GM21825 (cell line): Measurements from ENCODE around the gene LSM12.
"Not testable (repeated sequence)": the region's sequence is repeated elsewhere in the genome, so short reads cannot be mapped to it uniquely, and the experiment has no call there.

Experiments used
- ATAC-seq: cut with Tn5 transposase; IDR thresholded peaks from one replicate; pipeline ENCODE4 v1.9.1; 2021; ENCODE audit warnings: mild to moderate bottlenecking, moderate library complexity; ENCODE audit not compliant: unreplicated experiment

Gene LSM12

DNA sequence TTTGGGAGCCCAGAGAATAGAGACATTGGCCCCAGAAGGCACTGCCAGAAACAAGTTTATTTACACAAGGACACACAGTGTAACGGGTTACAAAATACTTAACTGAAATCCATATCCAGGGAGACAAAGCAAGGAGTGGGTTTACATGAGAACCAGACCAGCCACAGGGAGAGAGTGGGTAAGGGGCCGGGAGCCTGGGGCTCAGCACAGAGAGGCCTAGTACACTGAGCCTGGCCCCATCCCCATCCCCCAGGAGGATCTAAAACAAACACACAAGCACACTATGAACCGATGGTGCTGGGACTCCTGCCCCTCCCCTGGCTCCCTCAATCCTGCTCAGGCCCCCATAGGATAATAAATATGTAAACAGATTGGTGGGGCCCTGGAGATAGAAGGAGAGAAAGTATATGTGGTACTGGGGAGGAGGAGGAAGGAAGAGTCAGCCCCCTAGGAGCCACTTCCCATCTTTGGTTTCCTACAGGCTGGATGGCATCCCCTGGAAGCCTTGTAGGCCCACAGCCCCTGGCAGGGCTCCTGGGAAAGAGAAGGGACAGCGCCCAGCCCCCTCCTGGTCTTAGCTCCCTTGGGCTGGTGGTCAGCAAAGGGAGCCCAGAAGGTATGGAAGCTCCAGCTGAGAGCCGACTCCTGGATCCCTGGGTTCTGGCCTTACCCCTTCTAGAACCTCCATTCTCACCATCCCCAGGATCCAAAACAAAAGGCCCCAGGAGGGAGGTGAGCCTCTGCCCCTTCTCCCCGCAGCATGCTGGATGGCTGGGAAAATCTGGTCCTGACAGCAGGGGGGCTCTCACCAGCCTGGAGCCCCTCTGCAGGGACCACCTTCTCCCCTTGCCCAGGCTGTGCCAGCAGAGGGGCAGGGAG, 10.5 kb upstream of the LSM12 start:
- ATAC-seq: no peak

DNA sequence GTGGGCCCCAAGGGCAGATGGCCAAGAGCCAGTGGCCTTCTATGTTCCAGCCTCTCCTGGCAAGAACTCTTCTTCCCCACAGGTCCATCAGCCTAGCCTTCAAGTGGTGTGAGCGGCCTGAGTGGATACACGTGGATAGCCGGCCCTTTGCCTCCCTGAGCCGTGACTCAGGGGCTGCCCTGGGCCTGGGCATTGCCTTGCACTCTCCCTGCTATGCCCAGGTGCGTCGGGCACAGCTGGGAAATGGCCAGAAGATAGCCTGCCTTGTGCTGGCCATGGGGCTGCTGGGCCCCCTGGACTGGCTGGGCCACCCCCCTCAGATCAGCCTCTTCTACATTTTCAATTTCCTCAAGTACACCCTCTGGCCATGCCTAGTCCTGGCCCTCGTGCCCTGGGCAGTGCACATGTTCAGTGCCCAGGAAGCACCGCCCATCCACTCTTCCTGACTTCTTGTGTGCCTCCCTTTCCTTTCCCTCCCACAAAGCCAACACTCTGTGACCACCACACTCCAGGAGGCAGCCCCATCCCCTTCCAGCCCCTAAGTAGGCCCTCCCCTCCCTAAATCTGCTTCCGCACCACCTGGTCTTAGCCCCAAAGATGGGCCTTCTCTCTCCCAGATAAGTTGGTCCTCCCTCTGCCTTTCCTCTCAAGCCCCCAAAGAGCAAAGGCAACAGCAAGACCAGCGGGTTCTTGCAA, 9.3 kb upstream of the LSM12 start:
- no peak for ATAC-seq

GRCh38 chr17:44074911-44075285, 8.4 kb upstream of the LSM12 start:
- ATAC-seq: no peak

- ATAC-seq: no peak
These were observed 7.9 kb upstream of the LSM12 start for GRCh38 chr17:44074231-44074910.

- no peak for ATAC-seq
These were observed 5.3 kb upstream of the LSM12 start for GRCh38 chr17:44071772-44072171.

DNA sequence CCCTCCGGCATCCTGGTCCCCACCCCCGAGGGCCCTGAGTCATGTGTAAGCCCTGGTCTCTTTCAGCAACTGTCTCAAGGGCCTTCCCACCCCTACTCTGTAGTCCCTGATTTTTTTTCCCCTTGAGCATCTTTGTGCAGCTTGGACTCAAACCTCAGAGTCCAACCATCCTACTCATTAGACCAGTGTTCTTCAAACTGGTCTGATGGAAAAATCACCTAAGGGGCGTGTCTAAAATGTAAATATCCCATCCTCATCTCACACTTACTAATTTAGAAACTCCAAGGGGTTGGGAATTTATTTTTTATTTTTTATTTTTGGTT, 4.7 kb upstream of the LSM12 start:
- no peak for ATAC-seq

DNA sequence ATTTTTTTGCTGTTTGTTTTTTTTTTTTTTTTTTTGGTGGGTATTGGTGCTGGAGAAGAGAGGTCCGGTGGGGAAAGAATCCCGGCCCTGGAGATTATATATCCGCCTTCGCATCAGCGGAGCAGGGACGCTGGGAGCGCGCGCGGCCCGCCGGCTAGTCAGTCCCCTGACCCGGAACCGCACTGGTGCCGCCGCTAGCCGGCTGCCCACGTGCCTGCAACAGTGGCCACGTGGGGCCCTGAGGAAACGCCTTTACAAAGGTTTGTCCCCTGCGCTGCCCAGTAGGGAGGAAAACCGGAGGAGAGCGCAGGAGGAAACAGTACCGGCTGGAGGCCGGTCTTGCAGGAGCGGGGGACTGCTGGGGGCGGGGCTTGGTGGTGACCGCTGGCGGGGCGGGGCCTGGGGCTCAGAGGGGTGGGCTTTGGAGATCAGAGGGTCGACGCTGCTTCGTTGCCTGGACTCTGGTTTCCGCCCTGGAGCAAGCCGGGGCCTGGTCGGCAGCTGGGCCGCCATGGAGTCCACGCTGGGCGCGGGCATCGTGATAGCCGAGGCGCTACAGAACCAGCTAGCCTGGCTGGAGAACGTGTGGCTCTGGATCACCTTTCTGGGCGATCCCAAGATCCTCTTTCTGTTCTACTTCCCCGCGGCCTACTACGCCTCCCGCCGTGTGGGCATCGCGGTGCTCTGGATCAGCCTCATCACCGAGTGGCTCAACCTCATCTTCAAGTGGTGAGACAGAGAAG, 4.2 kb upstream of the LSM12 start, which contains the start of gene G6PC3:
Gene G6PC3 (plus strand): TSS at position 281 of the 743 bp plus-strand sequence. CDS start 231 bp downstream, at position 512.
- ATAC-seq: peak; percentile 56

- no peak for ATAC-seq
These were observed 3.5 kb upstream of the LSM12 start for GRCh38 chr17:44069974-44070454.

DNA sequence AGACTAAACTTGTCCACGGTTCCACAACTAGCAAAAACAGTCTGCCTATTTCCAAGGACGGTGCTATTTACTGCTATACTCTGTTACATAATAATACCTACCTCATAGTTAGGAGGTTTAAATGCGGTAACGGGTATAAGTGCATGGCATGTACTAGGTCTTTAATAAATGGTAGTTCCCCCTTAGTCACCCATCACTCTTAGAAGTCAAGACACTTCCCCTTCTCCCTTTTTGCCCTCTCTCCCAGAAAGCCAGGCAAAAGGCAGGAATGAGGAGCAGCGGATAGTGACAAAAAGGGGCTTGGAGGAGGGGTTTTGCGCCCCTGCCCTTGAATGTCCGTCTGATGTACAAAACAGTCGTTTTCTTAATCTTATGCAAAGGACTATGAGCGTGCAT, 1.1 kb upstream of the LSM12 start:
- ATAC-seq: no peak

- ATAC-seq: no peak
These were observed 735 bp downstream of the LSM12 start for GRCh38 chr17:44065668-44066203.

DNA sequence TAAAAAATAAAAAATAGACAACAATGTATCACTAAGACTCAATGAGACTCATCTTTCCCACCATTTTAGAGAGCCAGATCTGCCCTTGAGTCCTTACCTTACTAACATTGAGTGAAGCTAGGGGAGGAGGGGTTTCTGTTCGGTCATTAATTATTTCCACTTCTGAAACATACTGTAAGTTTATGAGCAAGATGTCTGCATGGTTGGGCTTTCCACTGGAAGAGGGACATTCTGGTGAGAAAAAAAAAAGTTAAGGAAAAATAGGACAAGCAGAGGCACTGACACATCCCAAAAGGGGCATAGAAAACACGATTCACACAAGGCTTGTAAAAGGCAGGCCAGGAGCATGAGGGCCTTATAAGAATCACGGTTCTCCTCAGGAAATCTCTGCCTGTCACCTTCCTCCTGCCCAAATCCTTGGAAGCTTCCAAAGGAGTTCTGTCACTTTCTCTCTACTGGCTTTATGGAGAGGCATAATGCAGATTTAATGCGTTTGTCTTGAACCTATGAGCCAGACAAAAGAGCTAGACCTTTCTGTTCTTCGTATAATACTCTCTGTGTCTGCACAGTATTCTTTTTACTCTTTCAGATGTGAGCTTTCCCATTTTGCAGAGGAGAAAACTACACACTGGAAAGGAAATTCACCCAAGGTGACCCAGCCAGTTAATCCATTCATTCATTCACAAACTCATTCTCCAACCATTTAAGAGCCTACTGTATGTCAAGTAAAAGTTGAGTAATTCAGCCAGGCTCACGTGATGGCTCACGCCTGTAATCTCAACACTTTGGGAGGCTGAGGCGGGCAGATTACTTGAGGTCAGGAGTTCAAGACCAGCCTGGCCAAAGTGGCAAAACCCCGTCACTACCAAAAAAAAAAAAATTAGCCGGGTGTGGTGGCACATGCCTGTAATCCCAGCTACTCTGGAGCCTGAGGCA, 2.5 kb downstream of the LSM12 start:
- ATAC-seq: no peak

DNA sequence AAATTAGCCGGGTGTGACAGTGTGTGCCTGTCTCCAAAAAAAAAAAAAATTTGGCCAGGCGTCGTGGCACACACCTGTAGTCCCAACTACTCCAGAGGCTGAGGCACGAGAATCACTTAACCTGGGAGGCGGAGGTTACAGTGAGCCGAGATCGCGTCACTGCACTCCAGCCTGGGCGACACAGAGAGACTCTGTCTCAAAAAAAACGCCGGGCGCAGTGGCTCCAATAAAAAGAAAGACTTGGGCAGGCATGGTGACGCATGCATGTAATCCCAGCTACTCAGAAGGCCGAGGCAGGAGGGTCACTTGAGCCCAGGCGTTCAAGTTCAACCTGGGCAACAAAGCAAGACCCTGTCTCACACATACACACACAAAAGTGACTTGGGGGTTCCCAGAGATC, 3.6 kb downstream of the LSM12 start:
- no peak for ATAC-seq

- no peak for ATAC-seq
These were observed 5.0 kb downstream of the LSM12 start for GRCh38 chr17:44061446-44061845.

GRCh38 chr17:44059101-44059892, 7.2 kb downstream of the LSM12 start:
- no peak for ATAC-seq

- ATAC-seq: no peak
These were observed 13.2 kb downstream of the LSM12 start for GRCh38 chr17:44053125-44053872.

- ATAC-seq: no peak
These were observed 17.0 kb downstream of the LSM12 start for GRCh38 chr17:44049294-44050060.

DNA sequence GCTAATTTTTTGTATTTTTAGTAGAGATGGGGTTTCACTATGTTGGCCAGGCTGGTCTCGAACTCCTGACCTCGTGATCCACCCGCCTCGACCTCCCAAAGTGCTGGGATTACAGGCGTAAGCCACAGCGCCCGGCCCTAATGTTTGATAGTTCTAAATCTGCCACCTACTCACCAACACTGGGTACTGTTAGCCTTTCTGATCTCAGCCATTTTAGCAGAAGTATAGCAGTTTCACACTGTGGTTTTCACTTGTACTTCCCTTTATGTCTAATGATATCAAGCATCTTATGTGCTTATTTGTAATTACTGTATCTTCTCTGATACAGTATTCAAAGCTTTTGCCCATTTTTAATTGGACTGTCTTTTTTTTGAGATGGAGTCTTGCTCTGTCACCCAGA, 19.6 kb downstream of the LSM12 start:
- ATAC-seq: not testable (repeated sequence)
